ENCODE results near the gene PHLDB1.

Gene PHLDB1

GRCh38 chr11:118689503-118689851, 82.1 kb downstream of the PHLDB1 start:
- DNase-seq: no peak

DNA sequence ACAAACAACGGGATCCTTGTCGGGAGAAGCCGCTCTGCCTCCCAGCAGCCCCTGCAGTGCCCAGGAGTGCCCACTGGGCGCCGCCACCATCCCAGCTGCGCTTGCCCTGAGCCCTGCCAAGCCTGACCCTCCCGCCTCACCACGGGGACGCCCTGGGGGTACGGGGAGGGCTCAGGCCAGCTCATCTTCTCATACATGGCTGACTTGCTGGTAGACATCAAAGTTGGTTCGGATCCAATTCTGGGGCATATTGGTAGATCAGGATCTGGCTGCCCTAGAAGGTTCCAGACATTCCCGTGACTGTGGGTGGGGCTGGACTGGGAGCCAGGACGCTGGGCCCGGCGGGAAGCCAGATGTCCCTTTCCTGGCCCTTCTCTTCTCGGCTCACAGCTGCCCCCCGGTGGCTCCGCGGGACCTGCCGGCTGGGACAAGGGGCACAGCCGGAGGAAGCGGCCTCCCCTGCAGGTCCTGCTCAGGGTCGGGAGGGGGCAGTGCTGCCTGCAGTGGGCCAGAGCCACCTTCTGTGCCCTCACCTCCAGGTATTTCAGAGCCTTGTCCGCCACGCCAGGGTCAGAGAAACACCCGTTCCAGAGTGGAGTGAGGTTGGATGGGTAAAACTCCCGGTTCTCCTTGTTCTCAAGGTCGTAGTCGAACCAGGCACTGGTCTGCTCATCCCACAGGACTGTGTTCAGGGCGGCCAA, 82.6 kb downstream of the PHLDB1 start:
- DNase-seq: peak; percentile 90 to 92

- DNase-seq: no peak
Observed at GRCh38 chr11:118690553-118691304, 83.3 kb downstream of the PHLDB1 start.

DNA sequence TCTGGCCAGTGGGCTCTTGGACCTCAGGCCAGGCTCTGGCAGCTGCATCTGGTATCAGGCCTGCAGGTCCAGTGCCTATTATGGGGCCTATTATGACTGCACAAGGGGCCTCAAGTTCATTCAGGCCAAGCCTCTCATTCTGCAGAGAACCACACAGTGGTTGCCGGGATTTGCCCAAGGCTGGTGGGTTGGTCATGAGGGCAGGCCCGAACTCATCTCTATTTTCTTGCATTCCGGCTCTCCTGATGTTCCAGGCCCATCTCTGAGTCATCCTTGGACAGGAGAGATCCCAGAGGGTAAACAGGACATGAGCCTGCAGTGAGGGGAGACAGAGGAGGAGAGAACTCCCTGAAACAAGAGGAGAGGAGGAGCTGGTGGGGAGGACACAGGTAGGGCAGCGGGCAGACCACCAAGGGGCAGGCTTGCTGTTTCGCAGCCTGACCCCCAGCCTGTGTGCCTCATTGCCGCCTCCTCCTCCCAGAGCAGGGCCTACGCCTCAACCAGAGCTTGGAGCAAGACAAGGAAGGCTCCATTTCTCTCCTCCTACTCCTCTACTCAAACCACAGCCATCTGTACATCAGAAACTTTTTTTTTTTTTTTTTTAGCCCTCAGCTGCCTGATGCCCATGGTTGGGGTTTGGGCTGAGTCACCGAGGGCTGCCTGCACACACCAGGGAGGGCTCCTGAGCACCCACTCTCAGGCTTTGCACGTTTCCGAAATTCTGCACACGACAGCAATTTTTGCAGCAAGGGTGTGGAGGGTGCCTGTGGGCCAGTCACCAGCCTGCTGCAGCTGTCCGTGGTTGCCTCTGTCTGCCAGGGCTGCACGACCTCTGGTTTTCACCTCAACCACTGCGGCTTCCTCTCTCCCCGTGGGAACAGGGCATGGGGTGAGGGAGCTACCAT, 84.8 kb downstream of the PHLDB1 start:
- peak; percentile 37 to 49 for DNase-seq

GRCh38 chr11:118694185-118694584, 86.8 kb downstream of the PHLDB1 start:
- DNase-seq: no peak

DNA sequence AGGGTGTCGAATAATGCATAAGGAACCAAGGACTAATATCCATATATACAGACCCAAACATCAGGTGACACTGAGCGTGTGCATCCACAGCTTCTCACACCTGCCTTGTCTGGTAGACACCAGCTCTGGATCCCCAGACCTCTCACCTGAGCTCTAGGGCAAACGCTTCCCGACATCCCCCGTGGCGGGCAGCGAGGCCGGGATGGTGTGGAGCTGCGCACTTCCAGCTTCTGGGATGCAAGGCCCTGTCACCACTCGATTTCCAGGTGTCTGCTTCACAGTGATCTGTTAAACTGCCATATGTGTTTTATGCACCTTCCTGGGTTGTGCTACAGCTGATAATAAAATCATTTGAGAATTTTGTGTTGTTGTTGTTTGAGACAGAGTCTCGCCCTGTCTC, 87.4 kb downstream of the PHLDB1 start:
- no peak for DNase-seq

DNA sequence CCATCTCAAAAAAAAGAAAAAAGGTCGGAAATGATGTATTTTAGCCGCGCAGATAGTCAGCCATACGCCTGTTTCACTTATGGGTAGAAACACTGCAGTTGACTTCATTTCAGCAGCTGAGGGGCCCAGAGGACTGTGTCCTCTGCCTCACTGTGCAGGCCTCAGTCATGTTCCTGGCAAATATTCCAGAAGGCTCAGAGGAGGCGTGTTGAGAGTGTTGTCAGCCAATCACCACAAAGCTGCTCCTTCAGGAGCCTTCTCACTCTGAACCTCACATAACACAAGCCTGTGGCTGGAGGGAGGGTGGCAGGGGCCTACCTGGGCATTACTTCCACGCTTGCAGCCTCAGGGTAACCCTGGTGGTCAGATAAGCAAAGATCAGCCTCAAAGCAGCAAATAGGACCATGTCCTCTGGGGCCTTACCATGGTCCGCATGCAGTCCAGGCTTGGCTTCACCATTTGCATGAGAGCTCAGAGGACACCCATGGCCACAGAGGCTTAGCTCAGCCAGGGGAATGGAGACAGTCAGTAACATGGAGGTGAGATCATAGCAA, 89.3 kb downstream of the PHLDB1 start:
- no peak for DNase-seq

GRCh38 chr11:118697346-118697745, 89.9 kb downstream of the PHLDB1 start:
- DNase-seq: no peak

DNA sequence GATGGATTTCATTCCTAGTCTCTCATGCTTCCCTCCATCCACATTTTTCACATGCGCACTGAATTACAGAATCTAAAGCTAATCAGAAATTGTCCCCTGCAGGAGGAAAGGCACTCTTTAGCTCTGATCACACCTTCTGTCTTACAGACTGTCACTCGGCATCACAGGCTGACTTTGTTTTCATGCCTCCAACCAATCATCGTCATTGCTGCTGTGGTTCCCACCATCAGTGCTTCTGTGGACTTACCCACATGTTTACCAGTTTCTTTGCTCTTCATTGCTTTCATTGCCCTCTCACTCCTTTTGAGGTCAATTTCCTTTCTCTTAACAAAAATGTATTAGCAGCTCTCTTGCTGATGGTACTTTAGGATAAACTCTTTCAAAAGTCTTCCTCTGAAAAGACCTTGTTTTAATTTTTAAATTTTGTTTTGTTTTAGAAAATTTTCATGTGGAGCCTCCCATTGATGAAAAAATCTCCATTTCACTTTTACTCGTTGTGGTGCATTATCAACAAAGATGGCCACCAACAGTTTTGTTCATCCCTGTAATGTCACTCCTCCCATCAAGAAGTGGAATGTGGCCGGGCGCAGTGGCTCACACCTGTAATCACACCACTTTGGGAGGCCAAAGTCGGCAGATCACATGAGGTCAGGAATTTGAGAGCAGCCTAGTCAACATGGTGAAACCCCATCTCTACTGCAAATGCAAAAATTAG, 92.2 kb downstream of the PHLDB1 start:
- no peak for DNase-seq

- DNase-seq: peak; percentile 89 to 90
Observed at GRCh38 chr11:118703563-118704106, 96.2 kb downstream of the PHLDB1 start.

DNA sequence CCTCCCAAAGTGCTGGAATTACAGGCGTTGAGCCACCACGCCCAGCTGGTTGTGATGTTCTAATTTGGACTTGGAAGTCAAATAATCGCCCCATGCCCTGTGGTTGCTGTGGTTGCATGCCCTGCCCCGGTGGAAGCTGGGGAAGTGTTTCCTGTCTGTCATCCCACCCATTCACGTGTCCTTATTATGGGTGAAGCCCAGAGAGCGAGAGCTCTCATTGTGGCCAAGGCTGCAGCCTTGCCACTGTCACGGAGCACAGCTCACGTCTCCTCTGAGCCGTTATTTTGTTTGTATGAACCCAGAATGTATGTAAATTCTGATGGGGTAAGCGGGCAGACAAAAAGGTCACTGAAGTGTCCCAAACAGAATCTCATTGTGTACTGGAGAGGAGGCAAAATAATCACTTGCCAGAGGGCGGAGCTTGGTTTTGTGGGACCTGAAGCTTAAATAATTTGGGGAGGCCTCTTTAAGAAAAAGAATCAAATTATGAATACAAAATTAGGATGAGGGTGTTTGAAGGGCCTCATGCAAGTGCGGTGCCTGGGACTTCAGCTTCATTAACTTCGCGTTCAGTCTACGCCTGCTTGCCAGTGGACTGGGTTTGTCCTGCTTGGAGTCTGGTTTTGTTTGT, 97.8 kb downstream of the PHLDB1 start:
- DNase-seq: peak; percentile 87 to 90

GRCh38 chr11:118705791-118706545, 98.6 kb downstream of the PHLDB1 start:
- no peak for DNase-seq

DNA sequence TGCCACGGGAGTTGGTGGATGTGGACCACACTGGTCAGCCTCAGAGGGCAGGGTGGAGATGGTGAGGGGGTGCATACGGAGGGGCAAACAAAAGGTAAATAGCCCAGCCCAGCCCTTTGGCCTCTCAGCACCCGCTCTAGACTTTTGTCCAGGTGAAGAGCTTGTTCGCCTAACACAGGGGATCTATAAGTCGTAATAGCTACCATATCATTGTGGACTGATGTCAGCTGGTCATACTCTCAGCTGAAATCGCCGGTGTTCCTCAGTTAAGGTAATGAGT, 99.1 kb downstream of the PHLDB1 start:
- no peak for DNase-seq

Data from inflammatory macrophage (primary cell).